WTC11 (cell line): ENCODE measurements around the gene RETN.

ENCODE experiments used
- ATF2 ChIP-seq: sonication (generic); formaldehyde crosslinking; IDR thresholded peaks from 2 replicates; pipeline ENCODE4 v1.8.1; 2022; ENCODE audit warnings: low read depth, missing genetic modification reagents, borderline replicate concordance
- CREB1 ChIP-seq: sonication (generic); formaldehyde crosslinking; IDR thresholded peaks from 2 replicates; pipeline ENCODE4 v1.8.0; 2023; ENCODE audit warnings: mild to moderate bottlenecking, missing genetic modification reagents
- CREM ChIP-seq: sonication (generic); formaldehyde crosslinking; IDR thresholded peaks from 2 replicates; pipeline ENCODE4 v1.8.1; 2022; ENCODE audit warnings: mild to moderate bottlenecking, missing genetic modification reagents, moderate library complexity
- ELF4 ChIP-seq: sonication (generic); formaldehyde crosslinking; IDR thresholded peaks from 2 replicates; pipeline ENCODE4 v1.8.1; 2022; ENCODE audit warnings: low read depth, mild to moderate bottlenecking, moderate library complexity, missing genetic modification reagents
- ESRRA ChIP-seq: sonication (generic); formaldehyde crosslinking; IDR thresholded peaks from 2 replicates; pipeline ENCODE4 v1.8.1; 2022; ENCODE audit warnings: mild to moderate bottlenecking, missing genetic modification reagents, borderline replicate concordance
- NR2C2 ChIP-seq: sonication (generic); formaldehyde crosslinking; IDR thresholded peaks from 2 replicates; pipeline ENCODE4 v1.8.0; 2022; ENCODE audit warnings: mild to moderate bottlenecking, missing genetic modification reagents
- ZBTB21 ChIP-seq: sonication (generic); formaldehyde crosslinking; IDR thresholded peaks from 2 replicates; pipeline ENCODE4 v1.8.1; 2023; ENCODE audit warnings: mild to moderate bottlenecking, missing genetic modification reagents, borderline replicate concordance
- ZNF121 ChIP-seq: sonication (generic); formaldehyde crosslinking; IDR thresholded peaks from 2 replicates; pipeline ENCODE4 v1.8.0; 2023; ENCODE audit warnings: missing genetic modification reagents
- ZNF263 ChIP-seq: sonication (generic); formaldehyde crosslinking; IDR thresholded peaks from 2 replicates; pipeline ENCODE4 v1.8.1; 2022; ENCODE audit warnings: low read depth, mild to moderate bottlenecking, moderate library complexity, missing genetic modification reagents
- ZNF423 ChIP-seq: fragments of 250-450 bp; sonication (Bioruptor Pico); IDR thresholded peaks from 2 replicates; pipeline ENCODE4 v2.1.2; 2022; ENCODE audit warnings: mild to moderate bottlenecking, moderate library complexity
- ZNF671 ChIP-seq: fragments of 250-450 bp; sonication (Bioruptor Pico); IDR thresholded peaks from 2 replicates; pipeline ENCODE4 v1.8.0; 2021; ENCODE audit warnings: mild to moderate bottlenecking
- TF ChIP-seq, protein P1 (sequence below): fragments of 200-600 bp; IDR thresholded peaks from 2 replicates; pipeline ENCODE4 v1.8.0; 2022; ENCODE audit warnings: antibody characterized with exemption
- TF ChIP-seq, protein P2 (sequence below): sonication (generic); formaldehyde crosslinking; IDR thresholded peaks from 2 replicates; pipeline ENCODE4 v1.8.1; 2023; ENCODE audit warnings: mild to moderate bottlenecking, moderate library complexity, missing genetic modification reagents
- TF ChIP-seq, protein P3 (sequence below): sonication (generic); formaldehyde crosslinking; IDR thresholded peaks from 2 replicates; pipeline ENCODE4 v1.8.1; 2023; ENCODE audit warnings: mild to moderate bottlenecking, missing genetic modification reagents

- TF ChIP-seq, protein P1, sequence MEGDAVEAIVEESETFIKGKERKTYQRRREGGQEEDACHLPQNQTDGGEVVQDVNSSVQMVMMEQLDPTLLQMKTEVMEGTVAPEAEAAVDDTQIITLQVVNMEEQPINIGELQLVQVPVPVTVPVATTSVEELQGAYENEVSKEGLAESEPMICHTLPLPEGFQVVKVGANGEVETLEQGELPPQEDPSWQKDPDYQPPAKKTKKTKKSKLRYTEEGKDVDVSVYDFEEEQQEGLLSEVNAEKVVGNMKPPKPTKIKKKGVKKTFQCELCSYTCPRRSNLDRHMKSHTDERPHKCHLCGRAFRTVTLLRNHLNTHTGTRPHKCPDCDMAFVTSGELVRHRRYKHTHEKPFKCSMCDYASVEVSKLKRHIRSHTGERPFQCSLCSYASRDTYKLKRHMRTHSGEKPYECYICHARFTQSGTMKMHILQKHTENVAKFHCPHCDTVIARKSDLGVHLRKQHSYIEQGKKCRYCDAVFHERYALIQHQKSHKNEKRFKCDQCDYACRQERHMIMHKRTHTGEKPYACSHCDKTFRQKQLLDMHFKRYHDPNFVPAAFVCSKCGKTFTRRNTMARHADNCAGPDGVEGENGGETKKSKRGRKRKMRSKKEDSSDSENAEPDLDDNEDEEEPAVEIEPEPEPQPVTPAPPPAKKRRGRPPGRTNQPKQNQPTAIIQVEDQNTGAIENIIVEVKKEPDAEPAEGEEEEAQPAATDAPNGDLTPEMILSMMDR = no peak
- no peak for TF ChIP-seq ESRRA
- TF ChIP-seq, protein P2, sequence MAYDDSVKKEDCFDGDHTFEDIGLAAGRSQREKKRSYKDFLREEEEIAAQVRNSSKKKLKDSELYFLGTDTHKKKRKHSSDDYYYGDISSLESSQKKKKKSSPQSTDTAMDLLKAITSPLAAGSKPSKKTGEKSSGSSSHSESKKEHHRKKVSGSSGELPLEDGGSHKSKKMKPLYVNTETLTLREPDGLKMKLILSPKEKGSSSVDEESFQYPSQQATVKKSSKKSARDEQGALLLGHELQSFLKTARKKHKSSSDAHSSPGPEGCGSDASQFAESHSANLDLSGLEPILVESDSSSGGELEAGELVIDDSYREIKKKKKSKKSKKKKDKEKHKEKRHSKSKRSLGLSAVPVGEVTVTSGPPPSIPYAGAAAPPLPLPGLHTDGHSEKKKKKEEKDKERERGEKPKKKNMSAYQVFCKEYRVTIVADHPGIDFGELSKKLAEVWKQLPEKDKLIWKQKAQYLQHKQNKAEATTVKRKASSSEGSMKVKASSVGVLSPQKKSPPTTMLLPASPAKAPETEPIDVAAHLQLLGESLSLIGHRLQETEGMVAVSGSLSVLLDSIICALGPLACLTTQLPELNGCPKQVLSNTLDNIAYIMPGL = no peak
- TF ChIP-seq CREB1 = no peak
- no peak for TF ChIP-seq NR2C2 (CRISPR knock-in tag)
- no peak for TF ChIP-seq ZNF423 (CRISPR knock-in tag)
- no peak for TF ChIP-seq ZNF263 (CRISPR knock-in tag)
- TF ChIP-seq ATF2 = no peak
- TF ChIP-seq ZNF121 (CRISPR knock-in tag) = no peak
- TF ChIP-seq CREM (CRISPR knock-in tag) = no peak
- no peak for TF ChIP-seq ZNF671 (CRISPR knock-in tag)
- TF ChIP-seq, protein P3, sequence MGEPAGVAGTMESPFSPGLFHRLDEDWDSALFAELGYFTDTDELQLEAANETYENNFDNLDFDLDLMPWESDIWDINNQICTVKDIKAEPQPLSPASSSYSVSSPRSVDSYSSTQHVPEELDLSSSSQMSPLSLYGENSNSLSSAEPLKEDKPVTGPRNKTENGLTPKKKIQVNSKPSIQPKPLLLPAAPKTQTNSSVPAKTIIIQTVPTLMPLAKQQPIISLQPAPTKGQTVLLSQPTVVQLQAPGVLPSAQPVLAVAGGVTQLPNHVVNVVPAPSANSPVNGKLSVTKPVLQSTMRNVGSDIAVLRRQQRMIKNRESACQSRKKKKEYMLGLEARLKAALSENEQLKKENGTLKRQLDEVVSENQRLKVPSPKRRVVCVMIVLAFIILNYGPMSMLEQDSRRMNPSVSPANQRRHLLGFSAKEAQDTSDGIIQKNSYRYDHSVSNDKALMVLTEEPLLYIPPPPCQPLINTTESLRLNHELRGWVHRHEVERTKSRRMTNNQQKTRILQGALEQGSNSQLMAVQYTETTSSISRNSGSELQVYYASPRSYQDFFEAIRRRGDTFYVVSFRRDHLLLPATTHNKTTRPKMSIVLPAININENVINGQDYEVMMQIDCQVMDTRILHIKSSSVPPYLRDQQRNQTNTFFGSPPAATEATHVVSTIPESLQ = no peak
- no peak for TF ChIP-seq ZBTB21 (CRISPR knock-in tag)
- no peak for TF ChIP-seq ELF4 (CRISPR knock-in tag)
Observed at GRCh38 chr19:7642295-7643030, 26.4 kb upstream of the RETN start.
